SK-MEL-5 (cell line): Measurements from ENCODE around the gene DNAH1. TPM values are rescaled to one million over a fixed set of nuclear protein-coding genes. Genes with fewer than 3 reads are reported as not detected.
"Not testable (repeated sequence)": the region's sequence is repeated elsewhere in the genome, so short reads cannot be mapped to it uniquely, and the experiment has no call there.

ENCODE experiments used
- DNase-seq: peaks from one replicate; pipeline ENCODE4 v3.0.0-alpha.2; 2016; ENCODE audit warnings: low read depth, low spot score
- in situ Hi-C: cut with HindIII; loops from 2 replicates; pipeline ENCODE4 v1.10.0; 2016; ENCODE audit warnings: low sequenced_read_pairs, high pct_unique_total_duplicates, low pct_unique_long_range_greater_than_20kb
- total RNA-seq: library from RNA; depleted of rRNA; stranded (reverse); fragments of >200 nt; shearing (Covaris generic); gene quantifications from 2 replicates; pipeline ENCODE4 v1.2.3, GENCODE V29; 2014

DNAH1 gene
- total RNA-seq, 1 experiment from 2014 or later = 0.74 TPM

DNA sequence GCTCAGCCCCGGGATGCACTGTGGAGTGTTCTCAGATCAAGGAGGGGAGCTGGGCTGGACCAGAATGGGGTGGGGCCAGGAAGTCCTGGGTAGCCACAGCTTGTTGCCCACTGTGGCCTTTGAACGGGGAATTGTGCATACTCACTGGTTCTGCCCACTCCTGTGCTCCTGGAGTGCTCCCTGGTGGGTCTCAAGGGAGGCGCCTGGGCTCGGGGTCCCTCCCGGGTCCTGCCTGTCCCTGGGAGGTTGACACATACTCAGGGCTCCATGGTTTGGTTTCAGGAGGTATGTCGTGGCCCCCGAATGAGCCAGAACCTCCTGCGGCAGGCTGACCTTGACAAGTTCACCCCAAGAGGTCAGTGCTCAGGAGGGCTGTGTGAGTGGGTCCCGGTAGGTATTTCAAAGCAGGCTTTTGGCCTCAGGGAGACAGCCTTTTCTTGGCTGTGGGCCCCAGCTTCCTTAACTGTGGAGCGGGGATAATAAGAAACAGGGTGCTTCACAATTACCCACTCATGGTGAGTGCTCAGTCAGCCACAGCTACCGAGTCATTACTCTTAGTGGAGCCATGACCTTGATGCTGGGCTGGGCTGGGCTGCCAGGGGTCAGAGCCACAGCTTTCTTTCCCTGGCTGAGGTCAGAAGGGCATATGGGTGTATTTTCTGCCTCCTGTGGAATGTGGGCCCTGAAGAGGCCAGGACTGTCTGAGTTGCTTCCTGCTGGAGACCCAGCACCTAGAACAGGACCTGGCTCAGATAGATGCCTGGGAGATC, 7.6 kb downstream of the DNAH1 start:
- no peak for DNase-seq
- in situ Hi-C loops = no loop called here

DNA sequence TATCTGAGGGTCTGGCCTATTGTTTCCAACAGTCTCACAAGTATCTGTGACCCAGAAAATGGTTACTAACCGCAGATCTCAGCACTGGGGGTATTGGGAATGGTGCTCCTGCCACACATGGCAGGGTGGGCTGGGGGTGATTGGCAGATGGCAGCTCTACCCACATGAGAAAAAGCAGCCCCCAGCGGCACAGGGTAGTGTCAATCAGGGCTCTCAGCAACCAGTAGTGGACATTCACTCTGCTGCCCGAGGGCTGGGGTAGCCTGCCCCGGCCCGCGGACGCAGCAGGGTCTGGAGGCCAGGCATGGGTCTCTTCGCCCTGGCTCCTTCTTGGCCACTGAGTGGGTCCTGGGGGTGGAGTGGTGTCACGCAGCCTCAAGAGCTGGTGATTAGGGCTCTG, 8.6 kb downstream of the DNAH1 start:
- in situ Hi-C loops = no loop called here
- no peak for DNase-seq

DNA sequence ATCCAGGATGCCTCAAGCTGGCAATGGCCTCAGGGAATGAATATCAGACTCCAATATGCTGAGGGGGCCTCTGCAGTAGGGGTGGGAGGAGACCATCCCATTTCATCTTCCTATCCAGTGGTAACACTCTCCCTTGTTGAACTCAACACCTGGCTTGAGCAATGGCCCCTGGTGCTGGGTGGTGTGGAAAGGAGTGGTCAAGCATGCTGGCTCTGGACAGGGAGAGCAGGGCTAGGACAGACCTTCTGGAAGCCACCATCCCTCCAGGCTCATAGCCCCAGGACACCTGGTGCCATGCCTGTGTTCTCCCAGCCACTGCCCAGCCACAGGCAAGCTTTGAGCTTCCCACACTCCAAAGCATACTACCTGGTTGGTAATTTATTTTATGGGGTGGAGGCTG, 9.6 kb downstream of the DNAH1 start:
- DNase-seq = no peak
- in situ Hi-C loops = no loop called here

DNA sequence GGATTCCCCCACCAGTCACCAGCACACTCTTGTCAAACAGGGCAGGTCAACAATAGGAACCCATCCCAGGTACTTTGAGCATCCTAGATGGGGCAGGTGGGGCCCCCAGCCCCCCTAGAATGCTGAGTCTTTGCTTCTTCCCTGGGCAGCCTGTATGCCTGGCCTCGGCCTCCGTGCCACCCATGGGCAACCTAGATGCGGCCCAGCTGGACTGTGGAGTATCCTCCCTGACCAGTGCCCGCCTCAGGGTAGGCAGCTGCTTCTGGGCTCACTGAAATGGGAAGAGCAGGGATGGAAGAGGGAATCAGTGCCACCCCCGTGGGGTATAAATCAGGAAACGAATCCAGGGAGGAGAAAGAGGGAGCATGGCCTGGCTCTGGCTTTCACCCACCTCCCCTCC, 10.9 kb downstream of the DNAH1 start:
- DNase-seq = no peak
- in situ Hi-C loops = no loop called here

DNA sequence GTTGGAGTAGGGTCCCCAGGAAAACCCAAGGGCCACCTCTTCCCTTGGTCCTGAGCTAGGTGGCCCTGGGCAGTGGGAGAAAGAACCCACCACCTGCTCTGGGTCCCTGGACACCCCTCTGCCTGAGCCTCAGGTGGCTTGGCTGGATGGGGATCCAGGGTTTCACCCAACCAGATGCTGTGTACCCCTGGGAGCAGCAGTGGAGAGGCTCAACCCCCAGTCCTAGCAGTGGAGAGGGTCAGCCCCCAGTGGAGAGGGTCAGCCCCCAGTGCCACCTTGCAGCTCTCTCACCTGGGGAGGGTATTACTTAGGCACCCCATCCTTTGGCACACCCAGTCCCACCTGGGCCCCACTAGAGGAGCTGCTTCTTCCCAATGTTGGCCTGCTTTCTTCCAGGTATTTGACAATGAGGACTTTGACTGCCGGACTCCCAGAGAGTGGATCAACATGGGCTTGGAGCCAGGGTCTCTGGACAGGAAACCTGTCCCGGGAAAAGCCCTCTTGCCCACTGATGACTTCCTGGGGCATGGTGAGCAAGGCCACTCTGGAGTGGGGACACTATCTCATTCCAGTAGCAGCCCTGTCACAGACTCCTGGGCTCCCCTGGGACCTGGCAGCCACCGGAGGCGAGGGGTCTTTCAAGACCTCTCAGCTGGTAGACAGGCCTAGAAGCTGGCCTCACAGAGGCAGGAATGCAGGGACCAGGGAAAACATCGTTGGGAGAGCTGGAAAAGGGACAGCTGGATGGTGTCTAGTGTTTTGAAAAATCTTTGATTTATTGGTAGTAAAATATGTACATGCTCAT, 11.6 kb downstream of the DNAH1 start:
- in situ Hi-C loops = no loop called here
- no peak for DNase-seq

DNA sequence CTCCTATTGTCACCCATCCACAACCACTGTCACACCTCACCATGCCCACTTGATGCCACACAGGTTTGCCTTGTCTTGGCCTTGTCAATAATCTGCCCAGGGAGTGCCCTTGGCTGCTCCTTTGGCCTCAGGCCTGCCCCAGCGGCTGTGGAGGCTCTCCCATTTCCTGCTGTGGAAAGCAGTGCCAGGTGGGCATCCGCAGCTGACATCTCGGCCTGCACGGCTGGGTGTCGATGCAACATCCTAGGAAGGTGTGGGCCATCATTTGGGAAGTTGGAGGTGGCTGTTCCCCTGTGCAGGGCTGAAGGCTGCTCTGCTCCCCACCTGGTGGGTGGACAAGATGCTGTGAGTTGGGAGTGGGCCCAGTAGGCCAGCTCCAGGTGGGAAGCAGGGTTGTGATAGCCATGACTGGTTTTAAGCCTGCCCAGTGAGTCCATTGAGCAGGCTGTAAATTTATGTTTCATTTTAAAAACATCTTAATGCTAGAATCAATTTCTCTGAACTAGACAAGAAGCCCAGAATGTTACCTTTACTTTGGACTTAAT, 12.5 kb downstream of the DNAH1 start:
- DNase-seq = no peak
- in situ Hi-C loops = no loop called here

DNA sequence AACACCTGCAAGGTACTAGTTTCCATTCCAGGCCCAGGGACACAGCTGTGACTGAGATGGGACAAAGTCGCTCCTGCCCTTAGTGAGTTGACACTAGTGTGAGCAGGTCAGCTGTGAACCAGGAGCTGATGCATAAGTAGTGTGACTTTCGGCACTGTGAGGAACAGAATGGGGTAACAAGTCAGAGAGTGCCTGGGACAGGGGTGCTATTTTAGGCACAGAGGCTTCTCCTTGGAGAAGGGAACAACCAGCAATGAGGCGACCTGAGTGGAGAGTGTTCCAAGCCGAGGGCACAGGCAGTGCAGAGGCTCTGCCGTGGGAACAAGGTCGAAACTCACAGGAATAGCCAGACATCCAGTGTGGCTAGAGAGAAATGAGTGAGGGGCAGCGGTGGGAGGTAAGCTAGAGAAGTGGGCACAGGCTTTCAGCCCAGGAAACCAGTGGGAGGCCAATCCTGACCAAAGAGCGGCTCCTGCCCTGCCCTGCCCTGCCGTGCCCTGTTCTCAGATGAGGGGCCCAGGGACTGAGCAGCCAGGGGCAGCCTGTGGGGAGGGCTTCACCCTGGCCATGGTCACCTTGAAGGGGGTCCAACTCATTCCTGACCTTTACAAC, 14.2 kb downstream of the DNAH1 start:
- DNase-seq = no peak
- in situ Hi-C loops = no loop called here

DNA sequence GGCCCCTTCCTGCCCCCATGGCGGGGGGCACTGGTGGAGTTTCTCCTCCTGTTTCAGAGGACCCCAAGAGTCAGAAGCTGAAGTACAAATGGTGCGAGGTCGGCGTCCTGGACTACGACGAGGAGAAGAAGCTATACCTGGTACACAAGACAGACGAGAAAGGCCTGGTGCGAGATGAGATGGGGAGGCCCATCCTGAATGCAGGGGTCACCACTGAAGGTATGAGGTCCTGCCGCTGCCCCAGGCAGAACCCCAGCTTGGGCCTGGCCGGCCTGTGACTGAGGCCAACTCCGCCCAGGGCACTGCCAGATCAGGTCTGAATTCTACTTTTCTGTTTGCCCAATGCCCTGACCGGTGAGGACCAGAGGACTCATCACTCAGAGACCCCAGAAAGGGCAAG, 15.0 kb downstream of the DNAH1 start:
- in situ Hi-C loops = no loop called here
- DNase-seq = no peak

DNA sequence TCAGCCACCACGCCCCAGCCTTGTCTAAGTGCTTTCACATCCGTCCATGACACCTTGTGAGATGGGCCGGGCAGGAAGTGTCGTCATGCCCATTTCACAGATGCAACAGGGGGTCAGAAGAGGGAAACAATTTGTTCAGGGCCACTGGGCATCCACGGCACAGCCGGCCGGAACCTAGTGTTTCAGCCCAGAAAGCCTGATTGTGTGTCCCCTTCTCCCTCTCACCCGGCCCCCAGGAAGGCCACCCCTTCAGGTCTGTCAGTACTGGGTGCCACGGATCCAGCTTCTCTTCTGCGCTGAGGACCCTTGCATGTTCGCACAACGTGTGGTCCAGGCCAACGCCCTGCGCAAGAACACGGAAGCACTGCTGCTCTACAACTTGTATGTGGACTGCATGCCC, 15.8 kb downstream of the DNAH1 start:
- in situ Hi-C loops = no loop called here
- DNase-seq = no peak

DNA sequence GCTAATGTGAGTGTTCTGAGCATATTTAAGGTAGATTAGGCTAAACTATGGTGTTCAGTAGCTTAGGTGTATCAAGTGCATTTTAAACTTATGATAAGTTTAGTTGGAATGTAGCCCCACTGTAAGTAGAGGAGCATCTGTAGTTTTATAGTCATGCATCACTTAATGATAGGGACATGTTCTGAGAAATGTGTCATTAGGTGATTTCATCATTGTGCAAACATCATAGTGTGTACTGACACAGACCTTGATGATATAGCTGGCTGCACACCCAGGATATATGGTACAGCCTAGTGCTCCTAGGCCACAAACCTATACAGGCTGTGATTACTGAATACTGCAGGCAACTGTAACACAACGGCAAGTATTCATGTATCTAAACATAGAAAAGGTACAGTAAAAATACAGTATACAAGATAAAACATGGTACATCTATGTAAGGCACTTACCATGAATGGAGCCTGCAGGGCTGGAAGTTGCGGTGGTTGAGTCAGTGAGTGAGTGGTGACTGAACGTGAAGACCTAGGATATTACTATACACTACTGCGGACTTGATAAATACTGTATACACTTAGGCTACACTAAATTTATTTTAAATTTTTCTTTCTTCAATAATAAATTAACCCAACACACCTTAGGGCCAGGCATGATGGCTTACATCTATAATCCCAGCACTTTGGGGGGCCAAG, 17.9 kb downstream of the DNAH1 start:
- no peak for DNase-seq
- in situ Hi-C loops = no loop called here

DNA sequence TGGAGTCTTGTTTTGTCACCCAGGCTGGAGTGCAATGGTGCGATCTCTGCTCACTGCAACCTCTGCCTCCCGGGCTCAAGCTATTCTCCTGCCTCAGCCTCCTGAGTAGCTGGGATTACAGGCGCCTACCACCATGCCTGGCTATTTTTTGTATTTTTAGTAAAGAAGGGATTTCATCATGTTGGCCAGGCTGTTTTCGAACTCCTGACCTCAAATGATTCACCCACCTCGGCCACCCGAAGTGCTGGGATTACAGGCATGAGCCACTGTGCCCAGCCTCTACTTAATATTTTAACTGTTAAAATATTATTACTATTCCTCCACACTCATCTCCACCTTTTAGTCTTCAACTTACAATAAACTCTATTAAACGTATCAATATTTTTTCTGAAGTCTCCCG, 22.0 kb downstream of the DNAH1 start:
- in situ Hi-C loops, DNase-seq: not testable (repeated sequence)

DNA sequence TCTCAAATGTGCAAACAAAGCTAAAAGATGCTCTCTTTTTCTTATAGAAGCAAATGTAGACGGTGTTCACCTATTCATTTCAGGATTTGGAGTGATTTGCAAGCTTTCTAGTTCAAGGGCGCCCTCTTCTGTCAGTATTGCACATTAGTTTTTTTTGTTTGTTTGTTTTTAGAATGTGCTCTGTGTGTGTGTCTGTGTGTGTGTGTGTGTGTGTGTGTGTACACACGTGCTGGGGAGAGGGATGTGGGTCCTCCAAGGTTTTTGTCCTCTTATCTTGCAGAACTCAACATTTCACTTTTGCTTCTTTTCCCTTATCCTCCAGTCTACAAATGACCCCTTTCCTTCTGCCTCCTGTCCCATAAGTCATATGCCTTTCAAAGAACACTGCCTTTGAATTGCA, 23.5 kb downstream of the DNAH1 start:
- peak; percentile 85 for DNase-seq
- in situ Hi-C loops = no loop called here

DNA sequence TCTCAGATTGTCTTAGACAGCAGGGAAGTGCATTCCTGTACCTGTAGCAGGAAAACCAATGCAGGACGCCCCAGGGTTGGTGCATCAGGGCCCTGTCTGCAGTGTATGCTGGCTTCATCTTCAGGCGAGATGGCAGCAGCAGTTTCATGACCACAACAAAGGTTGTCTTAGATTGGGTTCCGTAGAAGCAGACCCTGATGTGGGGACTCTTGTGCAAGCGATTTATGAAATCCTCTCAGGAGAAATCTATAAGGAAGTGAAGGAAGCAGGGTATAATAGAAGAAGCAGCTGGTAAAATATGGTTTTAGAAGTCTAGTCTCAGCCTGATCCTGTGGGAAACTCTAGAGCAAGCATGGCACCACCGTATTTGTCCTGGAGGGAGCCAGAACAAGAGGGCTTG, 25.0 kb downstream of the DNAH1 start:
- in situ Hi-C loops = no loop called here
- DNase-seq = no peak

DNA sequence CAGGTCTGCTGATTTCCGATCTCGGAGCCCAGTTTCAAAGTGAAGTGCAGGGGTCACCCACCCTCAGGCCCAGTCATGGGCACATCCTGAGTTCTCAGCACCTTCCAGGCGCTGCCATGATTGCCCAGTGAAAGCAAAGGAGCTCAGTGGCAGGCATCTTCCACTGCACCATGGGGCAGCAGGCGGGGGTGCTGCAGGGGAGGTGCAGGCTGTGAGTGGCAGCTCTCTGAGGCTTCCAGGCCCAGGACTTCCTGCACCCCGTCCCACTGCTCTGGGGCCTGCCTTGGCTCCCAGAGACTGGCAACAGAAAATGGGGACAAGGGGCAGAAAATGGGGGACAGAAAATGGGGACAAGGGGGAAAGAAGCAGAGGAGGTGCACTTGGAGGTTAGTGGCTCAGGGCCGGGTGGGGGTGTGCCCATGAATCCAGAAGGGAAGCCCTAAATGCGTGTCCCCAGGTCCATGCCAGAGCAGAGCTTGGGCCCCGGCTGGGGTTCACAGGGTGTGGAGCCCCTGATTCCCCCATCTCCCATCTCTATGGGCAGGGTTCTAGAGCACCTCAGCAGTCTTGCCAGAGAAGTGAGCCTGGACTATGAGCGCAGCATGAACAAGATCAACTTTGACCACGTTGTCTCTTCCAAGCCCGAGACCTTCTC, 28.0 kb downstream of the DNAH1 start:
- in situ Hi-C loops = no loop called here

DNA sequence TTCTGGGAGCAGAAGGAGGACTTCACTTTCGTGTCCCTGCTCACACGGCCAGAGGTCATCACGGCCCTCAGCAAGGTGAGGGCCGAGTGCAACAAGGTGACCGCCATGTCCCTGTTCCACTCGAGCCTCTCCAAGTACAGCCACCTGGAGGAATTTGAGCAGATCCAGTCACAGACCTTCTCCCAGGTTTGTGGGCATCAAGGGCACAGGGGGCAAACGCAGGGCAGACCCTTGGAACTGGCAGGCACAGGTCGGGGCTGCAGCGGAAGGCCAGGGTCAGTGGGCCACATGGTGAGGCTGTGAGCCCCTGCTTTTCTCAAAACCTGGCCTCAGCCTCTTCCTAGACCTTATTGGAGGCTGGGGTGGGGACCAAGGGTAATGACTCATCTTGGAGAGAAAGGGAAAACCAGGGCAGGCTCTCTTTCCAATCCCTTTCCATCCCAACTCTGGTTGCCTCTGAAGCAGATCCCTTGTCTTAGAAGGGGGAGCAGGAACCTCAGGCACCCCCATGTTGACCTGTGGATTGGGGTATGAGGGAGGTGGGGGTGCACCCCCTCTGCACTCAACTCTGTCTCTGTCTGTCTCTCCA, 29.5 kb downstream of the DNAH1 start:
- no peak for DNase-seq
- in situ Hi-C loops = no loop called here

More for the DNA sequence above, 28.0 kb downstream of the DNAH1 start:
- DNase-seq = no peak

DNA sequence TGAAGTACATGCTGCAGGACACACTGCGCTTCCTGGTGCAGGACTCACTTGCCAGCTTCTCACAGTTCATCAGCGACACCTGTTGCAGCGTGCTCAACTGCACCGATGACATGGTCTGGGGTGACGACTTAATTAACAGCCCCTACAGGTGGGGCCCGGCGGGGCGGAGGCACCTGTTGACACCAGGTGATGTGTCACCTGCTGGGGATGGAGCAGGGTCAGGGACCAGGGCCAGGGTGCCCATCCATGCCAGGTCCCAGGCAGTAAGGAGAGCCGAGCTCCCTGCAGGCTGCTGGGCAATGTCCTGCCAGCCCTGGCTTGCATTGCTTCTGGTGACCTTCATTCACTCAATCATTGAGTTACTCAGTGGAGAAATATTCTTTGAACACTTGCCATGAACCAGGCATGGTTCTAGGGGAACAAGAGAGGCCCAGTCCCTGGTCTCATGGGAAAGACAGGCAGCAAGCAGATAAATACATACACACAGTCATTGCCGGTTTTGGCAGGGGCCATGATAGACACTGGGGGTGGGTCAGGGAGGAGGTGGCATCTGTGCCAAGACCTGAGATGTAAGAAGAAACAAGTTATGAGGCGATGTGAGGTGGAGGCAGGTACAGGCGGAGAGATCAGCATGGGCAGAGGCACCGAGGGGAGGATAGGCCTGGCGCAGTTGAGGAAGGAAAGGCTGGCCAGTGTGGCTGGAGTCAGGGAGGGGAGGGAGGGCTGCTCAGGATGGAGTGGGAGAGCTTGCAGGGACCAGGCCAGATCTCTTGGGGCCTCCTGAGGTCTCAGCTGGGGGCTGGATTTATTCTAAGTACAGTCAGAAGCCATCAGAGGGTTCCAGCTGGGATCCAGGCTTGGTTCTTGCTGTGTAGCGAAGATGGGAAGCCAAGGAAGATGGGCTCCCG, 30.8 kb downstream of the DNAH1 start:
- in situ Hi-C loops = no loop called here
- DNase-seq = no peak
